ENCODE data around the gene MAPK6. TPM values are rescaled to one million over a fixed set of nuclear protein-coding genes. Genes with fewer than 3 reads are reported as not detected.

Gene MAPK6
- total RNA-seq, 1 donor from 2014 or later, result 67.2 TPM

- Histone ChIP-seq H3K36me3 (ENCODE audit: control insufficient read depth, insufficient read depth, low read length) (no peaks in the 10 kb centered on the region), H3K27me3 (ENCODE audit: control insufficient read depth, insufficient read depth, low read length) (no peaks in the 10 kb centered on the region), H3K4me3 (ENCODE audit: low read depth, low read length) (no peak overlapping the region)
- no peak for TF ChIP-seq CTCF (IDR thresholded peaks at IDR 0.05; ENCODE audit: insufficient read depth, low read length, poor library complexity, severe bottlenecking)
- DNase-seq (ENCODE audit: low read depth), result no peak
Observed at GRCh38 chr15:52008359-52008697, 10.7 kb upstream of the MAPK6 start.

GRCh38 chr15:52008698-52009434 is 10.2 kb upstream of the MAPK6 start:
- no peak for TF ChIP-seq CTCF (IDR thresholded peaks at IDR 0.05; ENCODE audit: insufficient read depth, low read length, poor library complexity, severe bottlenecking)
- H3K4me3 ChIP-seq (ENCODE audit: low read depth, low read length), result no peak overlapping the region
- no peaks in the 10 kb centered on the region for H3K27me3 ChIP-seq (ENCODE audit: control insufficient read depth, insufficient read depth, low read length)
- H3K36me3 ChIP-seq (ENCODE audit: control insufficient read depth, insufficient read depth, low read length), result no peaks in the 10 kb centered on the region
- no peak for DNase-seq (ENCODE audit: low read depth)

- TF ChIP-seq CTCF (IDR thresholded peaks at IDR 0.05; ENCODE audit: insufficient read depth, low read length, poor library complexity, severe bottlenecking), result no peak
- no peak for DNase-seq (ENCODE audit: low read depth)
- Histone ChIP-seq H3K4me3 (ENCODE audit: low read depth, low read length) (no peak overlapping the region), H3K36me3 (ENCODE audit: control insufficient read depth, insufficient read depth, low read length) (no peaks in the 10 kb centered on the region), H3K27me3 (ENCODE audit: control insufficient read depth, insufficient read depth, low read length) (no peaks in the 10 kb centered on the region)
Observed at GRCh38 chr15:52010633-52011595, 8.1 kb upstream of the MAPK6 start.

- no peak overlapping the region for H3K4me3 ChIP-seq (ENCODE audit: low read depth, low read length)
- TF ChIP-seq CTCF (IDR thresholded peaks at IDR 0.05; ENCODE audit: insufficient read depth, low read length, poor library complexity, severe bottlenecking), result no peak
- no peaks in the 10 kb centered on the region for H3K27me3 ChIP-seq (ENCODE audit: control insufficient read depth, insufficient read depth, low read length)
- DNase-seq (ENCODE audit: low read depth), result no peak
- H3K36me3 ChIP-seq (ENCODE audit: control insufficient read depth, insufficient read depth, low read length), result no peaks in the 10 kb centered on the region
Observed at GRCh38 chr15:52011711-52012144, 7.3 kb upstream of the MAPK6 start.

- no peak overlapping the region for H3K4me3 ChIP-seq (ENCODE audit: low read depth, low read length)
- no peak for DNase-seq (ENCODE audit: low read depth)
- no peaks in the 10 kb centered on the region for H3K36me3 ChIP-seq (ENCODE audit: control insufficient read depth, insufficient read depth, low read length)
- TF ChIP-seq CTCF (IDR thresholded peaks at IDR 0.05; ENCODE audit: insufficient read depth, low read length, poor library complexity, severe bottlenecking), result no peak
- no peaks in the 10 kb centered on the region for H3K27me3 ChIP-seq (ENCODE audit: control insufficient read depth, insufficient read depth, low read length)
Observed at GRCh38 chr15:52012210-52012609, 6.8 kb upstream of the MAPK6 start.
